CD4-positive, alpha-beta T cell treated with Interleukin-17A for 1 hour (primary cell): ENCODE measurements around the gene ACAN.
A peak's percentile ranks its signal among the peaks of the same experiment; 100 is the strongest.

Experiments
- DNase-seq: peaks from one replicate; pipeline ENCODE4 v3.0.0-alpha.2; 2020

The ACAN gene

GRCh38 chr15:88880944-88881740, 77.9 kb downstream of the ACAN start:
- no peak for DNase-seq

DNA sequence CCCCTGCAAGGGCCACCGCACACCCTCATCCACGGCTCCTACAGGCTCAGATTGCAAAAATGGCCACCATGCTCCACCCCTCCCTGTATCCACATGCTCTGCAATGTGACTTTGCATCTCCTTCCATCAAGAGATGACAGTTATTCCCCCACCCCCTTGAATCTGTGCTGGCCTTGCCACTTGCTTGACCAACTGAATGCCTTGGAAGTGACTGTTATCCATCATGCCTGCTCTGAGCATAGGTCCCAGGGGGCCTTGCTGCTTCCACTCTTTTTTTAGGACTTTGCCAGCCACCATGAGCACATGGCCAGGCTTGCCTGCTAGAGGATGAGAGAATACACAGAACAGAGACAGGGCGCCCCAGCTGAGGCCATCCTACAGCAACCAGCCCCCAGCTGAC, 78.5 kb downstream of the ACAN start:
- no peak for DNase-seq

DNA sequence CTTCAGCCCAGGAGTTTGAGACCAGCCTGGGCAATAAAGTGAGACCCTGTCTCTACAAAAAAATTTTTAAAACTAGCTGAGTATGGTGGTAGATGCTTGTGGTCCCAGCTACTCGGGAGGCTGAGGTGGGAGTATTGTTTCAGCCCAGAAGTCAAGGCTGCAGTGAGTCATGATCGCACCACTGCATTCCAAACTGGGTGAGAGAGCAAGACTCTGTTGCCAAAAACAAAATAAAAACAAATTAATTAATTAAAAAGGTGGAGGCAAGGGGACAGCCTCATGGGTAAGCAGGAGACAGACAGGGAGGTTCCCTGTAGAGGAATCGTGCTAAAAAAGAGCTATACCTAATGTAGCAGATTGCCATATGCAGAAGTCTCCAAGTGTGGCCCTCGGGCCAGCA, 79.5 kb downstream of the ACAN start:
- DNase-seq = no peak

- DNase-seq = no peak
Measured at GRCh38 chr15:88887068-88887580, 83.9 kb downstream of the ACAN start.

DNA sequence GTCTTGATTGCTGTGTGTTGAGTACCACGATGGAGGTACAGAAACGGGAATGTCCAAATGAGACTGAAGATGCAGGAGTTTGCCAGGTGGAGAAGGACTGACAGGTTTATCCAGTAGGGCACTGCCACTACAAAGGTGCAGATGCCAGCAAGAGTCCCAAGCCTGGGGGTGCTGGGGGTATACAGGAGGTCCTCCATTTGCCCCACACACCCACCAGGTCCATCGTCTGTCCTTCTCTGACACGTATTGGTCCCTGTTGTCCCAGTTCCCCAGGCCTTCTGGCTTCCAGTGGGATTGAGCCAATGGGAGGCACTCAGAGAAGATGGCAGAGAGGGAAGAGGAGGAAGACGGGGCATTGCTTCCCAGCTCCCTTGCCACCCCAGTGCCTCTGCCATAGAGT, 85.5 kb downstream of the ACAN start:
- no peak for DNase-seq

DNA sequence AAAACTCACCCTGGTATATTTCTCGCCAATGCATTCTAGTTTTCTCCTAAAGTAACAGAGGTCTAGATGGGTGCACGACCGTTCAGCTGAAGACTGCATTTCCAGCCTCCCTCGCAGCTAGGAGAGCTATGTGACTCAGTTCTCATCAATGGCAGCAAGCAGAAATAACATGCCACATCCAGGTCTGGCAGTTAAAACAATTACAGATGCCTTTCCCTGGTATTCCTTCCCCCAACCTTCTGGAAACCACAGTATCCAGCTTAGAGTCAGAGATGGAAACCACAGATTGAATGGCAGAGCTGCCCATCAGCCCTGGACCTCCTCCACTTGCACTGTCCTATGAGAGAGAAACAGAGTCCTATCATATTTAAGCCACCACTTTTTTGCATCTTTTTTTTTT, 87.3 kb downstream of the ACAN start:
- no peak for DNase-seq

GRCh38 chr15:88891540-88892254, 88.5 kb downstream of the ACAN start:
- DNase-seq = no peak

DNA sequence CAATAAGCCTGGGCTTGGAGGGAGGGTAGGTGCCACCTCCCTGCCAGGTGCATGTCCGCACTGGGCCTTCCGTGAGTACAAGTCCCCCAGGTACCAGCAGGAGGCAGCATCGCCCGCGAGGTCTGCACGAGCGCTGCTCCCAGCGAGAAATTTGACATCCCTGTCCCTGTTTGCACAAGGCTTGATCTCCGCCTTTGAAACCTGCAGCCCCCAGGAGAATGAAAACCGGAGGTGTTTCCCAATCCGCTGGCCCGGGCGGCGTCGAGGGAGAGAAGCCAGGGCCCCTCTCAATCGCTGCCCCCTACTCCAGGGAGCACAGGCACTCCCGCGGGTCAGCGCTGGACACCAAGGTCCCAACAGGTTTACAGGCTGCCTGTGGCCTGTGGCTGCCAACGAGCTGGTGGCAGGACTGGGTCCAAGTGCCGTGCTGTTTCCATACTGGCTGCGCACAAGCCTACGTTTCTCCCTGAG, 91.1 kb downstream of the ACAN start:
- DNase-seq = peak; percentile 88

DNA sequence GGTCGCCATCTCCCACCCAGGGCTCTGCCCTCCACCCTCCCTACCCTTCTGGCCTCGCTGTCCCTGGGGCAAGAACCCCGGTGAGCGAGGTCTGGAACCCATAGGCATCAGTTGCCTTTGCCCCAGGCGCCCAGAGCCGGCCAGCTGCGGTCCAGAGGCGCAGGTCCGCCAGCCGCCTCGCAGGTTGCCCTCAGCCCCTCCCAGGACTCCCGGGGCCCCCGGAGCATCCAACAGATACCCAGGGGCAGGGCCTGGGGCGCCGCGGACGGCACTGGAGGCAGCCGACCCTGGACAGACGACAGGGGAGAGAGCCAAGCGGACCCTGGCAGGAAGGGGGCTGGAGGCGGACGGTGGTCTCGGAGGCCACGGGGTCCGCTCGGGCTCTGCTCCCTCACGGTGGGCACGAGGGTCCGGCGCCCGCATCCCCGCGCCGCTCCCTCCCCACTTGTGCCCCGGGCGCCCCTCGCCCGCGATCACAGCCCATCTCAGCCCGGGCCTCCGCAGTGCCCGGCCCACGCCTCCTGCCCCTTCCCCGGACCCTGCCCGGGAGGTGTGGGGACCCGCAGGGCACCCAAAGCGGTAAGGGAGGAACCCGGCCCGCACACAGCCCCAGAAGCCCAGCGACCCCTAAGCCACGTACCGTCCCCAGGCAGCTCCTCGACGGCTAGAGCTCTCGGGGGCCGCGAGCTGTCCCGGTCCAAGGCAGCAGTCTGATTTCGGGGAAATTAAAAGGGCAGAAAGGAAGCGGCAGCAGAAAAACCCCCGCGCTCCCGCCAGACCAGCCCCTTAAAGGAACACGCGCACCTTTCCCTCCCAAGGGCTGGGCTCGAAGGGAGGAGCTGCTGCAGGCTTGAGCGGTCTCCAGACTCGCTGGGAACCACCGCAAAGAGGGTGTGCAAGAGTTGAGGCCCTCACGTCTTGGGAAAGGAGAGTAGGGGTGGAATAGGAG, 91.9 kb downstream of the ACAN start, which contains the start of gene HAPLN3:
HAPLN3 (minus strand) TSS at position 726 of the 949 bp plus-strand sequence. CDS start 8,246 bp downstream, outside the sequence.
- DNase-seq = peak; percentile 63

GRCh38 chr15:88896333-88897033, 93.2 kb downstream of the ACAN start:
- DNase-seq = no peak

DNA sequence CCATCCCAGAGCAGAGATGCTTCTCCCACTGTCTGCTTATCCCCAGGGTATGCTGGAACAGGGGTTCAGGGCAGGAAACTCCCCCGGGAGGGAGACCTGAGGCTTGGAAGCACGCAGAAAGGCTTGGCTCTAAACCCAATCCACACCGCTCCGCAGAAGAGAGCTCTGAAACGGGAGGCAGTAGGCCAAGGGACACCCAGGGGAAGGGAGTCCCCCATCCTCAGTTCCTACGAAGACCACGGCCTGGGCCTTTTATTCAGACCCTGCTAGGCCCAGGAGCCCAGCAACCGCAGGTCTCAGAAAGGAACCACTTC, 93.9 kb downstream of the ACAN start:
- no peak for DNase-seq

DNA sequence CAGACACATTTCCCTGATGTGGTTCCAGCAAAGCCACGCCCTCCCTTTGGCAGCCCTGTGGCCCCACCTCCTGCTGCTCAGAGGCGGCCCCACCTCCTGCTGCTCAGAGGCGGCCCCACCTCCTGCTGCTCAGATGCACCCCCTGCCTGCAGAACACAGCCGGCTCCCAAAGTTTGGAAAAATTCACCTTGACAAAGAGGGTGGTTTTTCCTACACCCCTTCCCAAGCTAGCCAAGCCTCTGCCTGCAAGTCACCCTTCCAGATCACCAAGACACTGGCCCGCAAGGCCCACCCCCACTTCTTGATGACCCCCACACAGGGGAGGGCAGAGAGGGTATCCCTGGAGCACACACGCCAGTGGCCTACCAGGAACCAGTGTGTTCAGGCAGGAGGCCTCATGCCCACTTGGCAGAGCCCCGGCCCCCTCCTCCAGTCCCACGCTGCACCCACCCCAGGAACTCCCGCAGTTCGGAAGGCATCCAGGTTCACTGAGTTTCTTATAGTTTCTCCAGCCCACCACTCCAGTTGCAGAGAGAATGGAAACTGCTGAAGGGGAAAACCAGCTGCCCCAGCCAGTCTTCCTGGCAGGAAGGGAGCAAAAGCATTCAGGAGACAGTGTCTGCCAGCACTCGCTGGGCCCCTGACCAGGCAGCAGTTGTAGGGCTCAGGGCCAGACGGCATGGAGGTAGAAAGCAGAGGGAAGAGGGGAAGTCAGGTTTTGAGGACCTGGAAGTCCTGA, 94.4 kb downstream of the ACAN start:
- DNase-seq = peak; percentile 89

GRCh38 chr15:88898736-88899135, 95.5 kb downstream of the ACAN start:
- DNase-seq = no peak

GRCh38 chr15:88899251-88899650, 96.0 kb downstream of the ACAN start:
- no peak for DNase-seq

DNA sequence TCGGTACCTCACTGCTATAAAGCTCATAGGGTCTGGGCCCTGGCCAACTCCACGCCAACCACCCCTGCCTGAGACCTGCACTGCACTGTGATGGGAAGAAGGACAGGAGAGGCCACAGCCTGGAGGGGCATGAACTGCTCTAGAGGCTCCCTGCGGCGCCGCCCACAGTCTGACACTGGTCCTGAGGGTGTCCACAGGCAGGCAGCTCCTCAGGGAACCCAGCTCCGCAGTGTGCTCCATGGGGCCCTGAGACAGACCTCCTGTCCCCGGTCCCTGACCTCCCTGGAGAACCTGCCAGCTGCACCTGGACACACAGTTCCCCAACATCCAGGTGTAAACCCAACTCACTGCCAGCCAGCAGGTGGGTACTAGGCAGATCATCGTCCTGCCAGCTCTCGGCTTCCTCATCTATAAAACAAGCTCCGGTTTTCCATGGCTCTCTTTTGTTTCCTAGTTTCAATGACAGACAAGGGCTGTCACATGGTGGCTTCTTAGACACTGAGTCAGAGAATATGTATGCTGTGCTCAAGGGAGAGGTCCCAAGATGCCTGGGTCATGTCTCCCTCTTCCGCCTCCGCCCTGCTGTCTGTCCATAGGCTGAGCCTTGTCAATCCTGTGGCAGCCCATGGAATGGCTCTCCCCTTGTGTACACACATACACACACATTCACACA, 97.2 kb downstream of the ACAN start:
- DNase-seq = no peak

GRCh38 chr15:88900982-88901418, 97.8 kb downstream of the ACAN start:
- no peak for DNase-seq

GRCh38 chr15:88901508-88902220, 98.4 kb downstream of the ACAN start:
- DNase-seq = no peak

DNA sequence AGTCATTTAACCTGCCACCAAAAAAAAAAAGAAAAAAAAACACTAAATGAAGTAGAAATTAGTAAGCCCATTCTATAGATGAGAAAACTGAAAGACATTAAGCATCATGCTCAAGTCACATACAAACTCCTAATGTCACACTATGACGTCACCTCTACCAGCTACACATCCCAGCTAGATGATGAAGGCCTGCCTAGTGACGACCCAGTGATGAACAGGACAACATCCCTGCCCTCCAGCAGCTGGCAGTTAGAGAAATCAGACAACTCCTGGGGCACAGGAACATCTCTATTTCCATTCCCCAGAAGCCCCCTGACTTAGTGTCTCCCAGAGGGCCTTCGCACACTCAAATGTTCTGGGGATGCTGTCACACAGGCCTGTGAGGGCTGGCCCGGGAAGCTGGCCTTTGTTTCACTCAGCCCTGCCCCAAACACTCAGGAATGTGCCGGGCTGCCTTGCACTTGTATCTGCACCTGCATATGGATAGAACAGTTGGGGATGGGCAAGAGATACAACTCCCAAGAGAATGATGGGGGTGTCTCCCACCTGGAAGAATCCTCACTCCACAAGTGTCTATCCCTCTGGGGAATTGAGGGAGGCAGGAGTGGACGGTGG, 99.1 kb downstream of the ACAN start:
- DNase-seq = no peak

GRCh38 chr15:88902846-88903245, 99.6 kb downstream of the ACAN start:
- no peak for DNase-seq

GRCh38 chr15:88904257-88904623, 101.0 kb downstream of the ACAN start:
- no peak for DNase-seq
